GM23338 (cell line): ENCODE data around the gene CCDC57. TPM values are rescaled to one million over a fixed set of nuclear protein-coding genes. Genes with fewer than 3 reads are reported as not detected.

Experiments
- ATAC-seq: fragments of 200-7000 bp; cut with Tn5 transposase; 3 replicates; pipeline ENCODE4 v1.9.1; 2020
- DNase-seq: peaks from one replicate; pipeline ENCODE4 v3.0.0-alpha.2; 2015; ENCODE audit warnings: low spot score
- H2AFZ ChIP-seq: fragments of 200-600 bp; sonication (generic); 2 replicates; pipeline ENCODE4 v1.8.0; 2016; ENCODE audit warnings: antibody characterized with exemption, mild to moderate bottlenecking, moderate library complexity
- H3F3A ChIP-seq: fragments of 200-600 bp; sonication (generic); replicated peaks from 2 replicates; pipeline ENCODE4 v1.8.0; 2017; ENCODE audit warnings: antibody characterized with exemption, mixed run types, low read depth
- H3K27ac ChIP-seq: fragments of 200-600 bp; sonication (generic); 2 replicates; pipeline ENCODE4 v1.6.1; 2016; ENCODE audit warnings: low read depth
- H3K27me3 ChIP-seq: fragments of 200-600 bp; sonication (generic); 2 replicates; pipeline ENCODE4 v1.8.0; 2016; ENCODE audit warnings: mild to moderate bottlenecking, mixed run types, moderate library complexity; ENCODE audit not compliant: insufficient read depth
- H3K36me3 ChIP-seq: fragments of 200-600 bp; sonication (generic); 2 replicates; pipeline ENCODE4 v1.8.0; 2016; ENCODE audit warnings: mild to moderate bottlenecking; ENCODE audit not compliant: insufficient read depth
- H3K4me1 ChIP-seq: fragments of 200-600 bp; sonication (generic); 2 replicates; pipeline ENCODE4 v1.8.0; 2016; ENCODE audit warnings: mild to moderate bottlenecking, moderate library complexity; ENCODE audit not compliant: insufficient read depth
- H3K4me2 ChIP-seq: fragments of 200-600 bp; sonication (generic); 2 replicates; pipeline ENCODE4 v1.7.1; 2017; ENCODE audit warnings: mixed run types
- H3K4me3 ChIP-seq: fragments of 200-600 bp; sonication (generic); 2 replicates; pipeline ENCODE4 v1.6.1; 2016; ENCODE audit warnings: mixed run types
- H3K79me2 ChIP-seq: fragments of 200-600 bp; sonication (generic); replicated peaks from 2 replicates; pipeline ENCODE4 v1.8.0; 2017; ENCODE audit warnings: mild to moderate bottlenecking; ENCODE audit not compliant: insufficient read depth
- H3K9me2 ChIP-seq: fragments of 200-600 bp; sonication (generic); 2 replicates; pipeline ENCODE4 v1.8.0; 2017; ENCODE audit not compliant: insufficient read depth
- H4K20me1 ChIP-seq: fragments of 200-600 bp; sonication (generic); replicated peaks from 2 replicates; pipeline ENCODE4 v1.8.0; 2017; ENCODE audit warnings: mild to moderate bottlenecking; ENCODE audit not compliant: insufficient read depth
- H3K27ac Mint-ChIP-seq: 2 replicates; pipeline ENCODE4 v1.8.0; 2020; ENCODE audit warnings: inconsistent platforms, mild to moderate bottlenecking, moderate library complexity, mixed read lengths
- H3K27me3 Mint-ChIP-seq: 3 replicates; pipeline ENCODE4 v1.8.0; 2022; ENCODE audit warnings: low read depth, mild to moderate bottlenecking, moderate library complexity, mixed read lengths, inconsistent platforms; ENCODE audit not compliant: insufficient read depth, poor library complexity
- H3K36me3 Mint-ChIP-seq: 3 replicates; pipeline ENCODE4 v1.8.0; 2021; ENCODE audit warnings: low read depth, mild to moderate bottlenecking, inconsistent platforms, moderate library complexity, mixed read lengths
- H3K4me1 Mint-ChIP-seq: 3 replicates; pipeline ENCODE4 v1.8.0; 2020; ENCODE audit warnings: mild to moderate bottlenecking, inconsistent platforms, mixed read lengths
- H3K4me3 Mint-ChIP-seq: 3 replicates; pipeline ENCODE4 v1.8.0; 2021; ENCODE audit warnings: moderate library complexity, mild to moderate bottlenecking, inconsistent platforms, mixed read lengths
- H3K9me3 Mint-ChIP-seq: 3 replicates; pipeline ENCODE4 v1.8.0; 2020; ENCODE audit warnings: moderate library complexity, mild to moderate bottlenecking, inconsistent platforms, mixed read lengths
- CREB1 ChIP-seq: fragments of 250-450 bp; sonication (Bioruptor Pico); IDR thresholded peaks from 2 replicates; pipeline ENCODE4 v1.5.0; 2020; ENCODE audit warnings: low read depth, mild to moderate bottlenecking, moderate library complexity
- EZH2 ChIP-seq: fragments of 200-600 bp; sonication (generic); IDR thresholded peaks from one replicate; pipeline ENCODE4 v1.8.0; 2017; ENCODE audit warnings: antibody characterized with exemption, mild to moderate bottlenecking, low read depth; ENCODE audit not compliant: unreplicated experiment
- JUNB ChIP-seq: IDR thresholded peaks from one replicate; pipeline ENCODE4 v1.6.1; 2016; ENCODE audit warnings: antibody characterized with exemption; ENCODE audit not compliant: unreplicated experiment
- NANOG ChIP-seq: IDR thresholded peaks from 2 replicates; pipeline ENCODE4 v1.6.1; 2016; ENCODE audit warnings: antibody characterized with exemption, borderline replicate concordance
- POLR2AphosphoS5 ChIP-seq: IDR thresholded peaks from 2 replicates; pipeline ENCODE4 v1.6.1; 2016; ENCODE audit warnings: antibody characterized with exemption, low read depth
- REST ChIP-seq: IDR thresholded peaks from one replicate; pipeline ENCODE4 v1.6.1; 2018; ENCODE audit warnings: antibody characterized with exemption; ENCODE audit not compliant: unreplicated experiment
- STAT1 ChIP-seq: IDR thresholded peaks from one replicate; pipeline ENCODE4 v1.6.1; 2016; ENCODE audit warnings: antibody characterized with exemption; ENCODE audit not compliant: unreplicated experiment
- ZNF114 ChIP-seq: fragments of 250-450 bp; sonication (Bioruptor Pico); IDR thresholded peaks from 2 replicates; pipeline ENCODE4 v1.5.0; 2020; ENCODE audit warnings: mild to moderate bottlenecking, moderate library complexity
- ZNF331 ChIP-seq: fragments of 250-450 bp; sonication (Bioruptor Pico); IDR thresholded peaks from 2 replicates; pipeline ENCODE4 v1.5.0; 2020; ENCODE audit warnings: low read depth, mild to moderate bottlenecking, moderate library complexity
- polyA plus RNA-seq: library from polyadenylated mRNA; unstranded; fragments of >200 nt; fragmentation: Nextera tagmentation; extraction: Ambion mirVana; gene quantifications from 2 replicates; pipeline ENCODE4 v1.2.1, GENCODE V29; 2016
- total RNA-seq: library from RNA; depleted of rRNA; stranded (reverse); fragments of >200 nt; shearing (Covaris generic); gene quantifications from 2 replicates; pipeline ENCODE4 v1.2.3, GENCODE V29; 2014
- TF ChIP-seq, protein P1 (sequence below): IDR thresholded peaks from 2 replicates; pipeline ENCODE4 v1.6.1; 2016; ENCODE audit warnings: antibody characterized with exemption
- TF ChIP-seq, protein P2 (sequence below): fragments of 250-450 bp; sonication (Bioruptor Pico); IDR thresholded peaks from 2 replicates; pipeline ENCODE4 v1.5.0; 2020; ENCODE audit warnings: mild to moderate bottlenecking, moderate library complexity
- TF ChIP-seq, protein P3 (sequence below), 2 experiments: fragments of 200-600 bp in 1 of 2; sonication (generic) in 1 of 2; conservative IDR thresholded peaks; 2 replicates each; pipeline versions ENCODE4 v1.5.1 to v1.6.1; 2016 to 2017; ENCODE audit warnings: antibody characterized with exemption in 2 of 2, low read depth in 2 of 2, mild to moderate bottlenecking in 2 of 2, moderate library complexity in 1 of 2

Gene CCDC57
- total and polyA plus RNA-seq, 2 experiments from 2014 or later: 7.0 to 16.3 TPM

DNA sequence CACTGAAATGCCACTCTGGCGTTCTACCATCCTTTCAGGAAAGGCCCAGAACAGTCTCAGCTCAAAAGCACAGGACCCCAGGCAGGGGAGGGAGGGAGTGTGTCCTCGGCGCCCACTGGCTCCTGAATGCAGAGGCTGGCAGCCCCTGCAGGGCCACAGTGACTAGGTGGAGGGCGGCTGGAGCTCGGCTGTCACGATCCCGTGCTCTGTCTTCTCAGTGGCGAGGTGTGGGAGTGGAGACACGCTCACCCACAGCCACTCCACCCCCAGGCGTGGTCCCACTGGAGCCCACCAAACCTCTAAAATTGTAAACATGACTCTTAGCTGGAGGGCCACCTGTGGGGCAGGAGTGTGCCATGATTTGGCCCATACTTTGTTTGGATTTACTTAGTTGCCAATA is 98.2 kb downstream of the CCDC57 start:
- Histone ChIP-seq H3K27ac (no peak overlapping the region), H2AFZ (no peak overlapping the region), H3K4me1 (no peaks in the 10 kb centered on the region), H3K79me2 (no peaks in the 10 kb centered on the region), H3K4me3 (no peak overlapping the region), H3K36me3 (no peaks in the 10 kb centered on the region), H3K27me3 (no peaks in the 10 kb centered on the region), H3K9me2 (no peaks in the 10 kb centered on the region), H3K4me2 (no peak overlapping the region), H3F3A (no peaks in the 10 kb centered on the region), H4K20me1 (no peaks in the 10 kb centered on the region; the same call in 1 of the 2 replicates)
- DNase-seq (no peak), ATAC-seq (no peak)
- Mint-ChIP-seq H3K27ac (no peak overlapping the region), H3K4me1 (peaks cover 20% of the 10 kb centered on the region), H3K9me3 (no peaks in the 10 kb centered on the region), H3K4me3 (no peak overlapping the region), H3K27me3 (peaks cover 15% of the 10 kb centered on the region), H3K36me3 (no peaks in the 10 kb centered on the region; the same call in 2 of the 3 replicates)
- TF ChIP-seq ZNF114 (CRISPR knock-in tag): no peak
- TF ChIP-seq EZH2: no peak
- no peak for TF ChIP-seq REST
- TF ChIP-seq POLR2AphosphoS5: no peak
- TF ChIP-seq, protein P1, sequence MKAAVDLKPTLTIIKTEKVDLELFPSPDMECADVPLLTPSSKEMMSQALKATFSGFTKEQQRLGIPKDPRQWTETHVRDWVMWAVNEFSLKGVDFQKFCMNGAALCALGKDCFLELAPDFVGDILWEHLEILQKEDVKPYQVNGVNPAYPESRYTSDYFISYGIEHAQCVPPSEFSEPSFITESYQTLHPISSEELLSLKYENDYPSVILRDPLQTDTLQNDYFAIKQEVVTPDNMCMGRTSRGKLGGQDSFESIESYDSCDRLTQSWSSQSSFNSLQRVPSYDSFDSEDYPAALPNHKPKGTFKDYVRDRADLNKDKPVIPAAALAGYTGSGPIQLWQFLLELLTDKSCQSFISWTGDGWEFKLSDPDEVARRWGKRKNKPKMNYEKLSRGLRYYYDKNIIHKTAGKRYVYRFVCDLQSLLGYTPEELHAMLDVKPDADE: no peak
- no peak for TF ChIP-seq CREB1 (CRISPR knock-in tag)
- TF ChIP-seq, protein P2, sequence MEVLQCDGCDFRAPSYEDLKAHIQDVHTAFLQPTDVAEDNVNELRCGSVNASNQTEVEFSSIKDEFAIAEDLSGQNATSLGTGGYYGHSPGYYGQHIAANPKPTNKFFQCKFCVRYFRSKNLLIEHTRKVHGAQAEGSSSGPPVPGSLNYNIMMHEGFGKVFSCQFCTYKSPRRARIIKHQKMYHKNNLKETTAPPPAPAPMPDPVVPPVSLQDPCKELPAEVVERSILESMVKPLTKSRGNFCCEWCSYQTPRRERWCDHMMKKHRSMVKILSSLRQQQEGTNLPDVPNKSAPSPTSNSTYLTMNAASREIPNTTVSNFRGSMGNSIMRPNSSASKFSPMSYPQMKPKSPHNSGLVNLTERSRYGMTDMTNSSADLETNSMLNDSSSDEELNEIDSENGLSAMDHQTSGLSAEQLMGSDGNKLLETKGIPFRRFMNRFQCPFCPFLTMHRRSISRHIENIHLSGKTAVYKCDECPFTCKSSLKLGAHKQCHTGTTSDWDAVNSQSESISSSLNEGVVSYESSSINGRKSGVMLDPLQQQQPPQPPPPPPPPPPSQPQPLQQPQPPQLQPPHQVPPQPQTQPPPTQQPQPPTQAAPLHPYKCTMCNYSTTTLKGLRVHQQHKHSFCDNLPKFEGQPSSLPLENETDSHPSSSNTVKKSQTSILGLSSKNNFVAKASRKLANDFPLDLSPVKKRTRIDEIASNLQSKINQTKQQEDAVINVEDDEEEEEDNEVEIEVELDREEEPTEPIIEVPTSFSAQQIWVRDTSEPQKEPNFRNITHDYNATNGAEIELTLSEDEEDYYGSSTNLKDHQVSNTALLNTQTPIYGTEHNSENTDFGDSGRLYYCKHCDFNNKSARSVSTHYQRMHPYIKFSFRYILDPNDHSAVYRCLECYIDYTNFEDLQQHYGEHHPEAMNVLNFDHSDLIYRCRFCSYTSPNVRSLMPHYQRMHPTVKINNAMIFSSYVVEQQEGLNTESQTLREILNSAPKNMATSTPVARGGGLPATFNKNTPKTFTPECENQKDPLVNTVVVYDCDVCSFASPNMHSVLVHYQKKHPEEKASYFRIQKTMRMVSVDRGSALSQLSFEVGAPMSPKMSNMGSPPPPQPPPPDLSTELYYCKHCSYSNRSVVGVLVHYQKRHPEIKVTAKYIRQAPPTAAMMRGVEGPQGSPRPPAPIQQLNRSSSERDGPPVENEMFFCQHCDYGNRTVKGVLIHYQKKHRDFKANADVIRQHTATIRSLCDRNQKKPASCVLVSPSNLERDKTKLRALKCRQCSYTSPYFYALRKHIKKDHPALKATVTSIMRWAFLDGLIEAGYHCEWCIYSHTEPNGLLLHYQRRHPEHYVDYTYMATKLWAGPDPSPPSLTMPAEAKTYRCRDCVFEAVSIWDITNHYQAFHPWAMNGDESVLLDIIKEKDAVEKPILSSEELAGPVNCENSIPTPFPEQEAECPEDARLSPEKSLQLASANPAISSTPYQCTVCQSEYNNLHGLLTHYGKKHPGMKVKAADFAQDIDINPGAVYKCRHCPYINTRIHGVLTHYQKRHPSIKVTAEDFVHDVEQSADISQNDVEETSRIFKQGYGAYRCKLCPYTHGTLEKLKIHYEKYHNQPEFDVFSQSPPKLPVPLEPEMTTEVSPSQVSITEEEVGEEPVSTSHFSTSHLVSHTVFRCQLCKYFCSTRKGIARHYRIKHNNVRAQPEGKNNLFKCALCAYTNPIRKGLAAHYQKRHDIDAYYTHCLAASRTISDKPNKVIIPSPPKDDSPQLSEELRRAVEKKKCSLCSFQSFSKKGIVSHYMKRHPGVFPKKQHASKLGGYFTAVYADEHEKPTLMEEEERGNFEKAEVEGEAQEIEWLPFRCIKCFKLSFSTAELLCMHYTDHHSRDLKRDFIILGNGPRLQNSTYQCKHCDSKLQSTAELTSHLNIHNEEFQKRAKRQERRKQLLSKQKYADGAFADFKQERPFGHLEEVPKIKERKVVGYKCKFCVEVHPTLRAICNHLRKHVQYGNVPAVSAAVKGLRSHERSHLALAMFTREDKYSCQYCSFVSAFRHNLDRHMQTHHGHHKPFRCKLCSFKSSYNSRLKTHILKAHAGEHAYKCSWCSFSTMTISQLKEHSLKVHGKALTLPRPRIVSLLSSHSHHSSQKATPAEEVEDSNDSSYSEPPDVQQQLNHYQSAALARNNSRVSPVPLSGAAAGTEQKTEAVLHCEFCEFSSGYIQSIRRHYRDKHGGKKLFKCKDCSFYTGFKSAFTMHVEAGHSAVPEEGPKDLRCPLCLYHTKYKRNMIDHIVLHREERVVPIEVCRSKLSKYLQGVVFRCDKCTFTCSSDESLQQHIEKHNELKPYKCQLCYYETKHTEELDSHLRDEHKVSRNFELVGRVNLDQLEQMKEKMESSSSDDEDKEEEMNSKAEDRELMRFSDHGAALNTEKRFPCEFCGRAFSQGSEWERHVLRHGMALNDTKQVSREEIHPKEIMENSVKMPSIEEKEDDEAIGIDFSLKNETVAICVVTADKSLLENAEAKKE (CRISPR knock-in tag): no peak
- TF ChIP-seq NANOG: no peak
- TF ChIP-seq, protein P3, sequence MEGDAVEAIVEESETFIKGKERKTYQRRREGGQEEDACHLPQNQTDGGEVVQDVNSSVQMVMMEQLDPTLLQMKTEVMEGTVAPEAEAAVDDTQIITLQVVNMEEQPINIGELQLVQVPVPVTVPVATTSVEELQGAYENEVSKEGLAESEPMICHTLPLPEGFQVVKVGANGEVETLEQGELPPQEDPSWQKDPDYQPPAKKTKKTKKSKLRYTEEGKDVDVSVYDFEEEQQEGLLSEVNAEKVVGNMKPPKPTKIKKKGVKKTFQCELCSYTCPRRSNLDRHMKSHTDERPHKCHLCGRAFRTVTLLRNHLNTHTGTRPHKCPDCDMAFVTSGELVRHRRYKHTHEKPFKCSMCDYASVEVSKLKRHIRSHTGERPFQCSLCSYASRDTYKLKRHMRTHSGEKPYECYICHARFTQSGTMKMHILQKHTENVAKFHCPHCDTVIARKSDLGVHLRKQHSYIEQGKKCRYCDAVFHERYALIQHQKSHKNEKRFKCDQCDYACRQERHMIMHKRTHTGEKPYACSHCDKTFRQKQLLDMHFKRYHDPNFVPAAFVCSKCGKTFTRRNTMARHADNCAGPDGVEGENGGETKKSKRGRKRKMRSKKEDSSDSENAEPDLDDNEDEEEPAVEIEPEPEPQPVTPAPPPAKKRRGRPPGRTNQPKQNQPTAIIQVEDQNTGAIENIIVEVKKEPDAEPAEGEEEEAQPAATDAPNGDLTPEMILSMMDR (conservative IDR thresholded peaks at IDR 0.05; ENCODE audit: low read depth in 2 of 2): no peak
- no peak for TF ChIP-seq JUNB
- TF ChIP-seq STAT1: no peak
- no peak for TF ChIP-seq ZNF331 (CRISPR knock-in tag)
